Esophagus (tissue), 2 donors: ENCODE data around the gene KDM1B. TPM values are rescaled to one million over a fixed set of nuclear protein-coding genes. Genes with fewer than 3 reads are reported as not detected.

Experiments
- H3K27ac ChIP-seq, 2 donors: one replicate each; pipeline ENCODE4 v1.5.1; 2013; ENCODE audit warnings: low read depth in 2 of 2, mild to moderate bottlenecking in 2 of 2, inconsistent platforms in 1 of 2, low read length in 1 of 2, moderate library complexity in 1 of 2
- H3K27me3 ChIP-seq, 2 donors: one replicate each; pipeline ENCODE4 v1.6.1; 2013; ENCODE audit warnings: low read length in 2 of 2, control low read depth in 1 of 2, mild to moderate bottlenecking in 1 of 2; ENCODE audit not compliant: insufficient read depth in 2 of 2, control insufficient read depth in 1 of 2
- H3K36me3 ChIP-seq, 2 donors: one replicate each; pipeline ENCODE4 v1.6.1; 2013; ENCODE audit warnings: low read length in 1 of 2; ENCODE audit not compliant: control insufficient read depth in 2 of 2, insufficient read depth in 2 of 2
- H3K4me1 ChIP-seq, 2 donors: one replicate each; pipeline ENCODE4 v1.6.1; 2013; ENCODE audit warnings: low read length in 1 of 2; ENCODE audit not compliant: control insufficient read depth in 2 of 2, insufficient read depth in 2 of 2
- H3K4me3 ChIP-seq, 2 donors: one replicate each; pipeline ENCODE4 v1.5.1; 2013; ENCODE audit warnings: low read length in 2 of 2, mild to moderate bottlenecking in 2 of 2, low read depth in 1 of 2, moderate library complexity in 1 of 2
- H3K9me3 ChIP-seq, 2 donors: one replicate each; pipeline ENCODE4 v1.6.1; 2013; ENCODE audit warnings: mild to moderate bottlenecking in 2 of 2, low read depth in 1 of 2, low read length in 1 of 2, moderate library complexity in 1 of 2; ENCODE audit not compliant: control insufficient read depth in 2 of 2, insufficient read depth in 1 of 2
- WGBS, 2 donors: extraction: QIAGEN DNeasy Blood & Tissue Kit; methylation state at CpG; one replicate each; pipeline ENCODE4 v1.1.7; 2013; 5-methylcytosine and 5-hydroxymethylcytosine counted together
- polyA plus RNA-seq, 2 donors: library from polyadenylated mRNA; stranded (reverse); fragments of 200-250 nt; gene quantifications; one replicate each; pipeline ENCODE4 v1.2.3, GENCODE V29; 2013
- donor health status: healthy with polysubstance abuse.
- donor health status: Bipolar disorder and iron deficiency.

KDM1B gene
- polyA plus RNA-seq, 2 donors = 2.5 to 6.2 TPM

DNA sequence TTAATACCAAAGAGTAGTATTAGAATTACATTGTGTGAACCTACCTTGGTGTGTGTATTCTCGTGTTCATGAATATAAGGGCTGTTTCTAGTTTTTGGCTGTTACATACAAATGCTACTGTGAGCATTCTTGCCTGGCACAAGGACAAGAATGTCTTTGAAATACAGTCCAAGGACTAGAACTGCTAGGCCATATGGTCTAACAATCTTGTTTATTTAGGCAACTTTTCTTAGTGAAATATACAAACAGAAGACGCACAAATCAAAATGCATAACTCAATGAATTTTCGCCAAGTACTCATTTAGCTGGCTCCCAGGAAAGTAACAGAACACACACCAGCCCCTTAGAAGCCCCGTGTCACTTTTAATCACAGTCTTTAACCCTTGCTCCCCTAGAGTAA lies 28.5 kb downstream of the KDM1B start:
- WGBS, 2 donors = 53 to 69% methylated on average over 4 of the region's 4 CpGs
- no peak overlapping the region for H3K27ac ChIP-seq
- no peaks in the 10 kb centered on the region for H3K9me3 ChIP-seq
- peaks cover 3 to 5% of the 10 kb centered on the region in 2 donors for H3K36me3 ChIP-seq
- H3K4me1 ChIP-seq = no peaks in the 10 kb centered on the region
- no peak overlapping the region for H3K4me3 ChIP-seq
- H3K27me3 ChIP-seq = no peaks in the 10 kb centered on the region

DNA sequence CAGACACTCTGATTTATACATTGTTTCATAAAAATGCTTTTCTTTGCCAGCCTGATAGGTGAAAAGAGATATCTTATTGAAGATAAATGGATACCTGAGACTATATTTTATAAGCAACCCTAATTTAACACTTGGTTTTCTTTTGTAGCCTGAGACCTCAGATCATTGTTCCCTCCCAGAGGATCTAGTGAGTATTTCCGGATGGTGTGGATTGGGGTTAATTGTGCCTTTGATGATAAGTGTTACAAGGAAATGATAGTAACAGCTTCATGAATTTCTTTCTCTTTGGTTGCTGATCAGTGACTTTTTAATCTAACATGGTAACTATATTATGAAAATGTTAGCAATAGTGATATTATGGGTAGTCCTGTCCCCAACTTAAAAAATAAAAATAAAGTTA lies 30.4 kb downstream of the KDM1B start:
- H3K9me3 ChIP-seq = no peaks in the 10 kb centered on the region
- WGBS, 2 donors = 56 to 81% methylated on average over 1 of the region's 1 CpG
- no peaks in the 10 kb centered on the region for H3K4me1 ChIP-seq
- H3K4me3 ChIP-seq = no peak overlapping the region
- H3K36me3 ChIP-seq = peaks cover 3 to 5% of the 10 kb centered on the region in 2 donors
- no peaks in the 10 kb centered on the region for H3K27me3 ChIP-seq
- peak overlapping the region in 1 of 2 donors; percentile 66 for H3K27ac ChIP-seq

DNA sequence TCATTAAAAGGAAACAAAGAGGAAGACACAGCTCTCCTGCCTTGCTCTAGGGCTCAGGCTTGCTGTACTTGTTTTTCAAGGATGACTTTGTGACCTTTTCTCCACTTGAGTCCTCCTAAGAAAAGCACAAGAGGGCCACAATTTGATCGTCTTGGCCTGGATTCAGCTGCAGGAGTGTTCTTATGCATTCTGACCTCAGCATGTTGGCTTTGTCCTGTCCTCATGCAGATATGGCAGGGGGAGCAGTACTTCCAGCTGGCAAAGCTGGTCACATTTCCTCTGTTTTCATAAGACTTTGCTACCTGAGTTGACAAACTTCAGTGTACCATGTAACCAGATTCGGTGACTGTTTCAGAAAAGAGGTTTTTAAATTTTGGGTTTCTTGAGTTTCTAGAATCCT lies 30.8 kb downstream of the KDM1B start:
- Histone ChIP-seq H3K27ac (peak overlapping the region; percentile 29 to 64), H3K9me3 (no peaks in the 10 kb centered on the region), H3K36me3 (peaks cover 3 to 5% of the 10 kb centered on the region in 2 donors), H3K4me1 (no peaks in the 10 kb centered on the region), H3K4me3 (no peak overlapping the region), H3K27me3 (no peaks in the 10 kb centered on the region)
- 51 to 65% methylated on average over 2 of the region's 2 CpGs for WGBS, 2 donors

DNA sequence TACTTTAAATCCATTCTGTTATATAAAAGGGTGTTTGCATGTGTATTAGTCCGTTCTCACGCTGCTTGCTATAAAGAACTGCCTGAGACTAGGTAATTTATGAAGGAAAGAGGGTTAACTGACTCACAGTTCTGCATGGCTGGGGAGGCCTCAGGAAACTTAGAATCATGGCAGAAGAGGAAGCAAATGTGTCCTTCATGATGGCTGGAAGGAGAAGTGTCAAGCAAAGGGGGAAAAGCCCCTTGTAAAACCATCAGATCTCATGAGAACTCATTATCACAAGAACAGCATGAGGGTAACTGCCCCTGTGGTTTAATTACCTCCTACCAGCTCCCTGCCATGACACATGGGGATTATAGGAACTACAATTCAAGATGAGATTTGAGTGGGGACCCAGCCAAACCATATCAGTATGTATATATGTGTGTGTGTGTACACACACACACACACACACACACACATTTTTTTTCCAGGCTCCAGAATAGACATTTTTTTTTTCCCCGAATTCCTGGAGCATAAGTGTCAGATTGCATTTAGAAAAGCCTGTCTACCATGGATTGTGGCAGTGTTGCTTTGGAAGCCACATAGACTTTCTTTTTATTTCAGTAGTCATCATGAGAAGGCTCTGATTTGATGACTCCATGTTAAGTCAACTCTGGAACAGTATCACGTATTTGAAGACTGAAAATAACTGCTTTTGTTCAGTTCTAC lies 31.5 kb downstream of the KDM1B start:
- WGBS, 2 donors = 85 to 87% methylated on average over 4 of the region's 4 CpGs
- Histone ChIP-seq H3K27me3 (no peaks in the 10 kb centered on the region), H3K4me3 (no peak overlapping the region), H3K27ac (peak overlapping the region; percentile 22 to 49), H3K9me3 (no peaks in the 10 kb centered on the region), H3K36me3 (peaks cover 6 to 9% of the 10 kb centered on the region in 2 donors), H3K4me1 (no peaks in the 10 kb centered on the region)

DNA sequence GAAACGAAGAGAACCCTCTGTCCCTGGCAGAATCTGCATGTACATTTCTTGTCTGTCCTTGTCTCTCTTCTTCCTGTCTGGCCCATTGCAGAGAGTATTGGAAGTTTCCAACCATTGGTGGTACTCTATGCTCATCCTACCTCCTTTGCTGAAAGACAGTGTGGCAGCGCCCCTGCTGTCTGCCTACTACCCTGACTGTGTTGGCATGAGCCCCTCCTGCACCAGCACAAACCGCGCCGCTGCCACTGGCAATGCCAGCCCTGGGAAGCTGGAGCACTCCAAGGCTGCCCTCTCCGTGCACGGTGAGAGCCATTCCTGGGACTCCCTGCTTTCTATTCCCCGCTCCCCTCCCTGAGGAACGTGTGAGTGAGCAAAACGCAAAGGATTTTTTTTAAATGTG lies 32.5 kb downstream of the KDM1B start:
- Histone ChIP-seq H3K9me3 (no peaks in the 10 kb centered on the region), H3K4me1 (no peaks in the 10 kb centered on the region), H3K36me3 (peaks cover 6 to 9% of the 10 kb centered on the region in 2 donors), H3K27me3 (no peaks in the 10 kb centered on the region), H3K4me3 (no peak overlapping the region), H3K27ac (no peak overlapping the region)
- 91 to 94% methylated on average over 10 of the region's 10 CpGs for WGBS, 2 donors

DNA sequence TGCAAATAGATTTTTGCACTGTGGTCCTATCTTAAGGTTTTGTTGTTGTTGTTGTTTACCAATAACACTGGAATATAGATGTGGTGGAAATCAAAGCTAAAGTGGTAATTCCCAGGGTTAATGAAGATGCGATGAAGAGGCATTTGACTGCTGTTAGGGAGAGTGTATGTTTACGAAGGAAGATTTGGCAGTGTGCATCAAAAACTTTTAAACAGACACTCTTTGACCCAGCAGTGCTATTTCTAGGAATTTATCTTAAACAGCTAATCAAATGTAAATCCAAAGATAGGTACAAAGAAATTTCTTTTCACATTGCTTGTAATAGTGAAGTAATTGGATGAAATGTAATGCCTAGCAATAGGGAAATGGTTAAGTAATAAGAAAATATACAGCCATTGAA lies 34.0 kb downstream of the KDM1B start:
- H3K27me3 ChIP-seq = no peaks in the 10 kb centered on the region
- no peaks in the 10 kb centered on the region for H3K9me3 ChIP-seq
- peaks cover 6 to 9% of the 10 kb centered on the region in 2 donors for H3K36me3 ChIP-seq
- no peak overlapping the region for H3K4me3 ChIP-seq
- H3K27ac ChIP-seq = no peak overlapping the region
- WGBS, 2 donors = 93 to 94% methylated on average over 2 of the region's 2 CpGs
- H3K4me1 ChIP-seq = no peaks in the 10 kb centered on the region

DNA sequence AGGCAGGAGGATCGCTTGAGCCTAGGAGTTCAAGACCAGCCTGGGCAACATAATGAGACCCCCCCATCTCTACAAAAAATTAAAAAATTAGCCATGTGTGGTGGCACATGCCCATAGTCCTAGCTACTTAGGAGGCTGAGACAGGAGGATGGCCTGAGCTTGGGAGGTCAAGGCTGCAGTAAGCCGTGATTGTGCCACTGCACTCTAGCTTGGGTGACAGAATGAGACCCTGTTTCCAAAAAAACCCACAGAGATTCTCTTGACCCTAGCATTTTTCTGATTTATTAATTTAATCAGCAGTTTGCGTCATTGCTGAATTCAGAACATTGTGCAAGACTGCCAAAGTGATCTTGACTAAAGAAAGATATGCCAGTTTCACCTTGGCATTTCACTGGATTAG lies 36.8 kb downstream of the KDM1B start:
- H3K4me1 ChIP-seq = no peaks in the 10 kb centered on the region
- no peaks in the 10 kb centered on the region for H3K27me3 ChIP-seq
- H3K36me3 ChIP-seq = peaks cover 3 to 9% of the 10 kb centered on the region in 2 donors
- no peaks in the 10 kb centered on the region for H3K9me3 ChIP-seq
- 97 to 98% methylated on average over 3 of the region's 3 CpGs for WGBS, 2 donors
- no peak overlapping the region for H3K4me3 ChIP-seq
- H3K27ac ChIP-seq = no peak overlapping the region

DNA sequence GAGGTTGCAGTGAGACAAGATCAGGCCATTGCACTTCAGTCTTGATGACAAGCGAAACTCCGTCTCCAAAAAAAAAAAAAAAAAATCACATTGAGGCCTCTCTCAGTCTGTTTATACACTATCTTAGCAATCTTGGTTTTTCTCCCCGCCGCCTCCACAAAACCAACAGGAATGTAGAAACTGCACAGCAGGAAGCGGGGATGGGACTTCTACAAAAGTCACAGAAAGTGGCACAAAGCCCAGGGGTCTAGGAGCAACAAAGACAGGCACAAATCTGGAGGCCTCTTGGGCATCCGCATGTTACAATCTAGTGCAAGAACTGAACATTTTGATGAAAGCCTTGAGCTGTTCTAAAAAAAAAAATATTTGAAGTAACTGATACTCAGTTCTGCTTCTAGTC lies 48.6 kb downstream of the KDM1B start:
- WGBS, 2 donors = 95 to 98% methylated on average over 6 of the region's 6 CpGs
- Histone ChIP-seq H3K4me1 (no peaks in the 10 kb centered on the region), H3K4me3 (no peak overlapping the region), H3K27ac (no peak overlapping the region), H3K9me3 (no peaks in the 10 kb centered on the region), H3K36me3 (peaks cover 9 to 18% of the 10 kb centered on the region in 2 donors), H3K27me3 (no peaks in the 10 kb centered on the region)

DNA sequence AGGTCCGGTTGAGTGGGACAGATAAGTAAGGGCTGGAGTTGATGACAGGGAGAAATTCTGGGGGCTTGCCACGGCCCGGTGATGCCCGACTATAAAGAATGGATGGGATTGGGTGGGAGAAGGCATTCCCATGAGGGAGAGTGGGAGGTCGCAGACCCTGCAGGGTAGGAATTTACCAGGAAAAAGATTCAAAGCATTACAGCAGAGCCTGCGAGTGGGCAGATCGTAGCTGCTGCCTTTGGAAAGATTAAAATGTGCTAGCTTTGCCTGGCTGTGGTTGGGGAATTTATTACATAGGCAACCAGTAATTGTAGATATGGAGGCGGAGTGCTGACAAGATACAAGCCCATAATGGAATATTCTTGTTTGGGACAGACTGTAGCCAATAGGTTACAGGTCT lies 49.5 kb downstream of the KDM1B start:
- H3K4me3 ChIP-seq = no peak overlapping the region
- H3K9me3 ChIP-seq = no peaks in the 10 kb centered on the region
- H3K27me3 ChIP-seq = no peaks in the 10 kb centered on the region
- H3K4me1 ChIP-seq = no peaks in the 10 kb centered on the region
- no peak overlapping the region for H3K27ac ChIP-seq
- 94% methylated on average over 8 of the region's 8 CpGs for WGBS, 2 donors
- peaks cover 9 to 18% of the 10 kb centered on the region in 2 donors for H3K36me3 ChIP-seq

DNA sequence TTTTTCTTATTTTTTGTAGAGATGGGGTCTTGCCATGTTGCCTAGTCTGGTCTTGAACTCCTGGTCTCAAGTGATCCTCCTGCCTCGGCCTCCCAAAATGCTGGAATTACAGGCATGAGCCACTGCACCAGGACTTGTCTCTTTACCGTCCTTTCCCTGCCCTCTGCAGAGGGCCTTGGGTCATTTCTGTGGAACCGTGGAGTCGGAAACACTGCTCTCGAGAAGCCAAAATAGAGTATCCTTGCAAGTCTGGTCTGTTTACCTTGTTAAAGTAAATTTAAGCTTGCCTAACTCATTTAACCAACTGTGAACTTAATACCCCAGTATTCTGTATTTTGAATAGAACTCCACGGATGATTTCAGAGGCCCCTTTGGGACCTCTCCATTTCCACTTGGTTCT lies 51.4 kb downstream of the KDM1B start:
- WGBS, 2 donors = 93 to 94% methylated on average over 6 of the region's 6 CpGs
- Histone ChIP-seq H3K4me3 (no peak overlapping the region), H3K36me3 (peaks cover 9 to 17% of the 10 kb centered on the region in 2 donors)

More for the DNA sequence above, 51.4 kb downstream of the KDM1B start:
- no peaks in the 10 kb centered on the region for H3K27me3 ChIP-seq
- no peak overlapping the region for H3K27ac ChIP-seq
- H3K4me1 ChIP-seq = no peaks in the 10 kb centered on the region
- no peaks in the 10 kb centered on the region for H3K9me3 ChIP-seq
